C4-2B (cell line): ENCODE data around the gene IFNA2.
A peak's percentile ranks its signal among the peaks of the same experiment; 100 is the strongest.

Experiments used
- H3K27ac ChIP-seq: fragments of 450-650 bp; 2 replicates; pipeline ENCODE4 v1.5.1; 2017
- ZFX ChIP-seq: fragments of 450-650 bp; IDR thresholded peaks from 2 replicates; pipeline ENCODE4 v1.6.1; 2017
- TF ChIP-seq, protein P1 (sequence below): fragments of 450-650 bp; conservative IDR thresholded peaks from 2 replicates; pipeline ENCODE4 v1.5.1; 2017; ENCODE audit warnings: mild to moderate bottlenecking

IFNA2 gene

DNA sequence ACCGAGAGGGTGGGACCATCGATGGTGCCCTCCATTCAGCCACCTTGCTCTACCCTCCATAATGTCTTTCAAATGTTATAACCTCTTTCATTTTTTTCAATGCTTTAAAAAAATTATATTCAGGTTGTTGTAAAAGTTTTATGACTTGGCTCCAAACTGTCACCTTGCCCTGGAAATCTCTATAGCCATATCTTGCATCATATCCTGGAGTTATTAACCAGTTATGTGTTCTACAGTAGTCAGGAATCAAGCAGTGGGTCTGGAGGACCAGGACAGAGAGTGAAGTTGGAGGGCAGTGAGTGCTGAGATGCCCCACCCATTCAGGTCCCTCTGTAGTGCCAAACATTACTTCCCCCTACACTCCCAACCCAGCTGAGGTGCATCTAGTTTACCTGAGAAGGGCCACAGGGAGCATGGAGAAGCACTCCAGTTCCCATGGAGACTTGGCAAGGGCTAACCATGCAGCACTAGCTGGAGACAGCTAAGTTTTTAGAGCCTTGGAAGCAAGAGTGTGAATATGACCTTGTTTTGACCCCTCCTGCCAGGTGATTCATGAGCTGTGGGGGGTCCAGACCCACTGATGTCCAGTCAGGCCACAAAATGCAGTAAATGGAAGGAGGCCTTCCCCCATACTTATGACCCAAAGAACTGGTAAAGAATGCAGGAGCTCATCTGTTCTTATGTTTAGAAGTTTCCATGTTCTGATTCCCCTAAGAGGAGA is 29.2 kb upstream of the IFNA2 start:
- TF ChIP-seq ZFX, result no peak
- TF ChIP-seq, protein P1, sequence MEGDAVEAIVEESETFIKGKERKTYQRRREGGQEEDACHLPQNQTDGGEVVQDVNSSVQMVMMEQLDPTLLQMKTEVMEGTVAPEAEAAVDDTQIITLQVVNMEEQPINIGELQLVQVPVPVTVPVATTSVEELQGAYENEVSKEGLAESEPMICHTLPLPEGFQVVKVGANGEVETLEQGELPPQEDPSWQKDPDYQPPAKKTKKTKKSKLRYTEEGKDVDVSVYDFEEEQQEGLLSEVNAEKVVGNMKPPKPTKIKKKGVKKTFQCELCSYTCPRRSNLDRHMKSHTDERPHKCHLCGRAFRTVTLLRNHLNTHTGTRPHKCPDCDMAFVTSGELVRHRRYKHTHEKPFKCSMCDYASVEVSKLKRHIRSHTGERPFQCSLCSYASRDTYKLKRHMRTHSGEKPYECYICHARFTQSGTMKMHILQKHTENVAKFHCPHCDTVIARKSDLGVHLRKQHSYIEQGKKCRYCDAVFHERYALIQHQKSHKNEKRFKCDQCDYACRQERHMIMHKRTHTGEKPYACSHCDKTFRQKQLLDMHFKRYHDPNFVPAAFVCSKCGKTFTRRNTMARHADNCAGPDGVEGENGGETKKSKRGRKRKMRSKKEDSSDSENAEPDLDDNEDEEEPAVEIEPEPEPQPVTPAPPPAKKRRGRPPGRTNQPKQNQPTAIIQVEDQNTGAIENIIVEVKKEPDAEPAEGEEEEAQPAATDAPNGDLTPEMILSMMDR, result no peak
- H3K27ac ChIP-seq, result no peak overlapping the region

DNA sequence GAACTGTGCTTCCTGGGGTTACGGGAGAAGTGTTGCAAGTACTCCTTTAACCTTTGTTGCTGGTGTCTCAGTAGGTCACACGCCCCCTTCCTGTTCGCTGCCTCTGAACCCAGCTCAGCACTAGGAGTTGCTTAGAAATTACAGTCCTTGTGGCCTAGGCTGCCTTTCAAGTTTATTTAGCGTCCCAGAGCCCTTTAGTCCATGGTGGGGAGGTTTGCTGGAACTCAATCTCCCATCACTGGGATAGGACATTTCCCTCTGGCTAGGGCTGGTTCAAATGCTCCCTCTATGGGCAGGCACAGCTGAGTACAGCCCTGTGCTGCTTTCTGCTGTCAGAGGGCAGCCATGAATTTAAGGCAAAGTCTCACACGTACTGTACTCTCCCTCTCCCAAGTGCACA is 28.4 kb upstream of the IFNA2 start:
- no peak overlapping the region for H3K27ac ChIP-seq
- TF ChIP-seq, protein P1, result peak; percentile 25
- TF ChIP-seq ZFX, result no peak

DNA sequence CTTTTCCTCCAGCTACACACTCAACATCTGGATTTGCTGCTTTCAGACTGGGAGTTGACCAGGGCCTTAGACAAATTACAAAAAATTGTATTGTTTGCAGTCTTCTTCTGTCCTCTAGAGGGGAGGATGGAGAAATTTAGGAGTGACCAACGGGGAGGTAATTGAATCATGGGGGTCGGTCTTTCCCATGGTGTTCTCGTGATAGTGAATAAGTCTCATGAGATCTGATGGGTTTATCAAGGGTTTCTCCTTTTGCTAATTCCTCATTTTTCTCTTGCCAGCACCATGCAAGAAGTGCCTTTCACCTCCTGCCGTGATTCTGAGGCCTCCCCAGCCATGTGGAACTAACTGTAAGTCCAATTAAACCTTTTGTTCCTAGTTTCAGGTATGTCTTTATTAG is 28.0 kb upstream of the IFNA2 start:
- TF ChIP-seq, protein P1, result no peak
- no peak for TF ChIP-seq ZFX

DNA sequence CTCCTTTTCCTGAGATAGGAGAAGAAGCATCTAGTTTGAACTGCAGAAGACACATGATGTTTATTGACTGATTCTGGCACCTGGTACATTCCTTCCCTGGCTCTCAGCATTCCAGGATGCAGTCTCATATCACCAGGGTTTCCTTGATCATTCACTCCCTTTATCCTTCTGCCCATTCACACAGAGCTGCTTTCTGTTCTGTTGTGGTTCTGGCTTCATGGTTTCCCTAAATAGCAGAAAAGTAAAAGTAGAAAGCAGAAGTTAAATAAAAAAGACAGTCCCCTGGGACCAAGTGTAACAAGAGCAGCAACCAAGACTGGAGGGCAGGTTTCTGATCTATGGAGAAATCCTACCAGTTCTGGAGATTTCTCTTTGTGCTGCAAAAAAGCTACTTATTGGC is 26.9 kb upstream of the IFNA2 start:
- H3K27ac ChIP-seq, result no peak overlapping the region
- TF ChIP-seq, protein P1, result no peak
- TF ChIP-seq ZFX, result no peak

More for the DNA sequence above, 28.0 kb upstream of the IFNA2 start:
- no peak overlapping the region for H3K27ac ChIP-seq

DNA sequence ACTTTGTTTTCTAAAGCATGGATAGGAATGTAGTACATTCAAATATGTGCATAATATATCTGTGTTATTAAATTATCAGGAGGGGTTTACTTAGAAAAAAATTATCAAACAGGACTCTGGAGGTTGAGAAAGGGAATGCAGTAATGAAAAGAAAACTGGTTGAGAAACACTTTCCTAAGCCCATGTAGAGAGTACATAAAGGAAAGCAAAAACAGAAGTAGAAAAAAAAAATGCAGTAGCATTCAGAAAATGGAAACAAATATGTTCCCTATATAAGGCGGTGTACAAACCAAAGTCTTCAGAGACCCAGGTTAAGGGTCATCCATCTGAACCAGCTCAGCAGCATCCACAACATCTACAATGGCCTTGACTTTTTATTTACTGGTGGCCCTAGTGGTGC is 23.6 kb upstream of the IFNA2 start, which contains the start of gene IFNA8:
TSS of gene IFNA8 (plus strand) at position 301 of the 400 bp plus-strand sequence. CDS start at position 361, 60 bp downstream.
- TF ChIP-seq ZFX, result no peak
- TF ChIP-seq, protein P1, result no peak
- H3K27ac ChIP-seq, result no peak within 1 kb of the TSS

DNA sequence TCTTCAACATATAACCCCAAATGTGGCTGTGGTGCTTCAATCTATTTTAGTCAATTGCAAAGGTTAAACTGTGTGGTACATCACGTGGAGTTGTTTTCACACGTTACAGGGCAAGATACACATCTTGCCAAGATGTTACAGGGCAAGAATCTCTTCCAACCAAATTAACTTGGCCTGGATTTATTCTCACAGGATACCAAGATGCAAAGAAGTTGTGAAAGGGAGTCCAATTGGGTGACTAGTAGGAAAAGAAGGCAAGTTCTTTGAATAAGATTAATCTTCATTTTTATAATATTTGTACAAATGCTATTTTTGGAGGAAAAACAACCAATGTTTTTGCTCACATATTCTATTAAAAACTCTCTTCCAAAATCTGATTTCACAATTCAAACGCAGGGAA is 18.9 kb upstream of the IFNA2 start:
- no peak overlapping the region for H3K27ac ChIP-seq
- TF ChIP-seq, protein P1, result no peak
- TF ChIP-seq ZFX, result no peak

DNA sequence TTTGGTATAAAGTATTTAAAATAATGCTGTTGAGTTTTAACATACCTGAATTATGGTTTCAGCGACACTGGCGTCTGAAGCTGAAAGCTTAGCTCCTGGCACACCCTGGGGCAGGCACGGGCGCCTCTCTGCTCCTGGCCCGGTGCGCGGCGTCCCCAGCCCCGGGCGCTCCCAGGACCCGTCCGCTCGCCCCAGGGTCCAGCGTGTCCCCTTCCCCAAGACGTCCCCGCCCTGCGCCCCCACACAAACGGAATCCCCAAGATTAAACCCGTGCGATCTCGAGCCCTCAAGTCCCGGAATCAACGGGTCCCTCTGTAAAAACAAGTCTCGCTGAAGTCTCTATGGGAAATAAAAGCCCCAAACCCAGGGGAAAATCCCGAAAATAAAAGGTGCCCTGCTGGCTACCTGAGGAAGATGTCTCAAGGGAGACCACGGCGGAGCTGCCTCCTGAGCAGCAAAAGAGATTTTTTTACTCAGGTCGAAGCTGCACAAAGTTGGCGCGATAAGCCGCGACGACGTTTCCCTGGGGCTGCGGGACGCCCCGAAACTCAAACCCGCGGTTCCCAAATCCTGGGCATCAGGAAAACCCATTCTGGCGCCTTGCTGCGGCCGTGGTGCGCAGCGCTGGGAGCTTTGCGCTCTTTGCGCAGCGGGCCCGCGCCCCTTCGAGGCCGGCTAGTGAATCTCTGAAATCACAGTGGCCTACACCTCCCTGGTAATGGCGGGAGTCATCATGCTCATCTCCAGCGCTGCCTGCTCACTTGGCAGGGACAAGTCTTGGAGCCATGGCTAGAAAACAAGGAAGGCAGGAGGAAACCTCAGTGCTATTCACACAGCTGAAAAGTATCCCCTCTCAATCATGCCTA is 17.4 kb upstream of the IFNA2 start:
- TF ChIP-seq, protein P1, result no peak
- no peak for TF ChIP-seq ZFX
- H3K27ac ChIP-seq, result no peak overlapping the region
